Activated CD8-positive, alpha-beta memory T cell treated with anti-CD3 and anti-CD28 coated beads, Interleukin-2, amount 10 ng/mL, durations not matched to agents 7 days and 5 days (primary cell): ENCODE measurements around the gene CBS. TPM values are rescaled to one million over a fixed set of nuclear protein-coding genes. Genes with fewer than 3 reads are reported as not detected.
"Not testable (repeated sequence)": the region's sequence is repeated elsewhere in the genome, so short reads cannot be mapped to it uniquely, and the experiment has no call there.

Experiments used
- ATAC-seq: fragments of 150-1000 bp; cut with Tn5 transposase; one replicate; pipeline ENCODE4 v1.10.0; 2021; ENCODE audit warnings: moderate library complexity
- CTCF ChIA-PET: fragments of 350-600 bp; sonication (Branson Sonifier 250); formaldehyde crosslinking; loops from one replicate; lab custom pipeline; 2021; ENCODE audit warnings: antibody characterized with exemption; lab: Charles Lee
- DNase-seq: peaks from one replicate; pipeline ENCODE4 v3.0.0-alpha.2; 2020
- H3K27ac Mint-ChIP-seq: one replicate; pipeline ENCODE4 v1.8.0; 2021; ENCODE audit warnings: mild to moderate bottlenecking, mixed read lengths
- H3K27me3 Mint-ChIP-seq: one replicate; pipeline ENCODE4 v1.8.0; 2021; ENCODE audit warnings: mixed read lengths
- H3K36me3 Mint-ChIP-seq: one replicate; pipeline ENCODE4 v1.8.0; 2021; ENCODE audit warnings: mild to moderate bottlenecking, mixed read lengths
- H3K4me1 Mint-ChIP-seq: one replicate; pipeline ENCODE4 v1.8.0; 2021; ENCODE audit warnings: mixed read lengths
- H3K4me3 Mint-ChIP-seq: one replicate; pipeline ENCODE4 v1.8.0; 2021; ENCODE audit warnings: mild to moderate bottlenecking, moderate library complexity, mixed read lengths
- H3K9me3 Mint-ChIP-seq: one replicate; pipeline ENCODE4 v1.8.0; 2022; ENCODE audit warnings: low read depth, mixed read lengths
- total RNA-seq, 2 experiments: library from RNA; stranded (reverse); gene quantifications; one replicate each; pipeline ENCODE4 v1.2.3, GENCODE V29; 2021

The CBS gene
- 10 to 100 TPM; 12.0 to 23.3 TPM for total RNA-seq

- CTCF ChIA-PET, H3K4me3 Mint-ChIP-seq, H3K27me3 Mint-ChIP-seq, H3K4me1 Mint-ChIP-seq, DNase-seq, H3K9me3 Mint-ChIP-seq, H3K36me3 Mint-ChIP-seq, H3K27ac Mint-ChIP-seq: not testable (repeated sequence)
- peak; percentile 61 for ATAC-seq
These were observed at the start of gene CBS for GRCh38 chr21:43075170-43076022. Gene CBS (minus strand): TSS chr21:43075835. CDS start chr21:43072193, 3,642 bp downstream.

GRCh38 chr21:43115956-43116355 is 40.3 kb upstream of the CBS start:
- H3K27me3 Mint-ChIP-seq, ATAC-seq, H3K4me1 Mint-ChIP-seq, H3K9me3 Mint-ChIP-seq, H3K36me3 Mint-ChIP-seq, CTCF ChIA-PET, DNase-seq, H3K27ac Mint-ChIP-seq, H3K4me3 Mint-ChIP-seq: not testable (repeated sequence)

- H3K27me3 Mint-ChIP-seq, H3K4me3 Mint-ChIP-seq, H3K27ac Mint-ChIP-seq, CTCF ChIA-PET, ATAC-seq, H3K9me3 Mint-ChIP-seq, DNase-seq, H3K4me1 Mint-ChIP-seq, H3K36me3 Mint-ChIP-seq: not testable (repeated sequence)
These were observed 38.8 kb upstream of the CBS start for GRCh38 chr21:43114483-43114882.

GRCh38 chr21:43109006-43109405 is 33.4 kb upstream of the CBS start:
- H3K4me3 Mint-ChIP-seq, H3K27ac Mint-ChIP-seq, H3K4me1 Mint-ChIP-seq, DNase-seq, H3K9me3 Mint-ChIP-seq, CTCF ChIA-PET, H3K36me3 Mint-ChIP-seq, H3K27me3 Mint-ChIP-seq: not testable (repeated sequence)
- peak; percentile 32 for ATAC-seq

- H3K4me1 Mint-ChIP-seq, ATAC-seq, H3K4me3 Mint-ChIP-seq, H3K36me3 Mint-ChIP-seq, H3K27ac Mint-ChIP-seq, H3K9me3 Mint-ChIP-seq, CTCF ChIA-PET, H3K27me3 Mint-ChIP-seq, DNase-seq: not testable (repeated sequence)
These were observed 32.5 kb upstream of the CBS start for GRCh38 chr21:43108177-43108576.

GRCh38 chr21:43107794-43108137 is 32.1 kb upstream of the CBS start:
- H3K9me3 Mint-ChIP-seq, H3K36me3 Mint-ChIP-seq, H3K4me1 Mint-ChIP-seq, H3K4me3 Mint-ChIP-seq, H3K27me3 Mint-ChIP-seq, CTCF ChIA-PET, ATAC-seq, DNase-seq, H3K27ac Mint-ChIP-seq: not testable (repeated sequence)

GRCh38 chr21:43106965-43107793 is 31.5 kb upstream of the CBS start, which contains the start of gene U2AF1:
Gene U2AF1 (minus strand): TSS chr21:43107570. CDS start chr21:43107494, 76 bp downstream.
- H3K4me1 Mint-ChIP-seq, H3K27ac Mint-ChIP-seq, H3K4me3 Mint-ChIP-seq, H3K9me3 Mint-ChIP-seq, H3K27me3 Mint-ChIP-seq, H3K36me3 Mint-ChIP-seq, DNase-seq, CTCF ChIA-PET: not testable (repeated sequence)
- ATAC-seq, result peak; percentile 96

GRCh38 chr21:43104642-43105041 is 29.0 kb upstream of the CBS start:
- not testable (repeated sequence) for H3K4me3 Mint-ChIP-seq, H3K4me1 Mint-ChIP-seq, H3K36me3 Mint-ChIP-seq

GRCh38 chr21:43102281-43102680 is 26.6 kb upstream of the CBS start:
- CTCF ChIA-PET, H3K4me3 Mint-ChIP-seq, ATAC-seq, DNase-seq, H3K9me3 Mint-ChIP-seq, H3K4me1 Mint-ChIP-seq, H3K27ac Mint-ChIP-seq, H3K27me3 Mint-ChIP-seq, H3K36me3 Mint-ChIP-seq: not testable (repeated sequence)

More at GRCh38 chr21:43104642-43105041, 29.0 kb upstream of the CBS start:
- DNase-seq, CTCF ChIA-PET, H3K9me3 Mint-ChIP-seq, H3K27ac Mint-ChIP-seq, H3K27me3 Mint-ChIP-seq, ATAC-seq: not testable (repeated sequence)

GRCh38 chr21:43101676-43102075 is 26.0 kb upstream of the CBS start:
- H3K9me3 Mint-ChIP-seq, ATAC-seq, H3K4me3 Mint-ChIP-seq, CTCF ChIA-PET, H3K27ac Mint-ChIP-seq, DNase-seq, H3K27me3 Mint-ChIP-seq, H3K4me1 Mint-ChIP-seq, H3K36me3 Mint-ChIP-seq: not testable (repeated sequence)

GRCh38 chr21:43101000-43101399 is 25.4 kb upstream of the CBS start:
- not testable (repeated sequence) for H3K9me3 Mint-ChIP-seq

GRCh38 chr21:43091979-43092614 is 16.5 kb upstream of the CBS start:
- peak; percentile 20 for ATAC-seq
- CTCF ChIA-PET, H3K4me3 Mint-ChIP-seq, H3K27me3 Mint-ChIP-seq, DNase-seq, H3K9me3 Mint-ChIP-seq, H3K36me3 Mint-ChIP-seq, H3K27ac Mint-ChIP-seq, H3K4me1 Mint-ChIP-seq: not testable (repeated sequence)

More at GRCh38 chr21:43101000-43101399, 25.4 kb upstream of the CBS start:
- CTCF ChIA-PET, ATAC-seq, H3K27ac Mint-ChIP-seq, H3K36me3 Mint-ChIP-seq, H3K4me3 Mint-ChIP-seq, H3K27me3 Mint-ChIP-seq, H3K4me1 Mint-ChIP-seq, DNase-seq: not testable (repeated sequence)

GRCh38 chr21:43090947-43091346 is 15.3 kb upstream of the CBS start:
- H3K36me3 Mint-ChIP-seq, H3K27ac Mint-ChIP-seq, CTCF ChIA-PET, ATAC-seq, H3K9me3 Mint-ChIP-seq, H3K27me3 Mint-ChIP-seq, H3K4me1 Mint-ChIP-seq, H3K4me3 Mint-ChIP-seq, DNase-seq: not testable (repeated sequence)
